HEK293 (cell line): ENCODE data around the gene TTC33.

Source experiments
- CTCF ChIA-PET: fragments of 350-600 bp; formaldehyde crosslinking; extraction: SDS; loops from one replicate; lab custom pipeline; 2021; ENCODE audit warnings: antibody characterized with exemption; lab: Yijun Ruan, JAX
- POLR2A ChIA-PET: fragments of 300-600 bp; formaldehyde crosslinking; extraction: SDS; loops from one replicate; lab custom pipeline; 2020; ENCODE audit warnings: antibody characterized with exemption, inconsistent platforms; lab: Yijun Ruan, JAX
- H3K27ac ChIP-seq: fragments of 200-500 bp; sonication (Bioruptor generic); 2 replicates; pipeline ENCODE4 v1.5.1; 2014; ENCODE audit warnings: low read depth, low read length, control low read depth, inconsistent platforms; ENCODE audit errors: extremely low read depth
- H3K36me3 ChIP-seq, 2 experiments: fragments of 200-500 bp in 1 of 2; sonication (Bioruptor generic) in 1 of 2; 1 replicate in 1 of 2; 2 replicates in 1 of 2; pipeline ENCODE4 v1.5.1; 2014 to 2017; ENCODE audit warnings: inconsistent platforms in 2 of 2, low read length in 2 of 2; ENCODE audit not compliant: control insufficient read depth in 2 of 2, insufficient read depth in 1 of 2
- H3K4me1 ChIP-seq: fragments of 200-500 bp; sonication (Bioruptor generic); 2 replicates; pipeline ENCODE4 v1.5.1; 2014; ENCODE audit warnings: mild to moderate bottlenecking, low read length, inconsistent platforms; ENCODE audit not compliant: control insufficient read depth, insufficient read depth
- H3K4me3 ChIP-seq: 2 replicates; pipeline ENCODE4 v1.5.1; 2011; ENCODE audit warnings: low read depth, mild to moderate bottlenecking, control low read depth, low read length, moderate library complexity
- H3K9me3 ChIP-seq: fragments of 200-500 bp; sonication (Bioruptor generic); 2 replicates; pipeline ENCODE4 v1.5.1; 2014; ENCODE audit warnings: low read depth, low read length, inconsistent platforms; ENCODE audit not compliant: control insufficient read depth, insufficient read depth
- BCL11A ChIP-seq: fragments of 450-650 bp; formaldehyde crosslinking; IDR thresholded peaks from 2 replicates; pipeline ENCODE4 v1.5.1; 2016; ENCODE audit warnings: low read depth, missing biosample characterization, missing genetic modification characterization
- IKZF3 ChIP-seq: fragments of 450-650 bp; IDR thresholded peaks from 2 replicates; pipeline ENCODE4 v1.5.0; 2018; ENCODE audit warnings: missing biosample characterization, mild to moderate bottlenecking, missing genetic modification characterization, moderate library complexity
- KLF10 ChIP-seq: fragments of 450-650 bp; IDR thresholded peaks from 2 replicates; pipeline ENCODE4 v1.5.1; 2018; ENCODE audit warnings: missing biosample characterization, mild to moderate bottlenecking, missing genetic modification characterization
- OSR2 ChIP-seq: fragments of 450-650 bp; formaldehyde crosslinking; IDR thresholded peaks from 2 replicates; pipeline ENCODE4 v1.5.1; 2016; ENCODE audit warnings: missing biosample characterization, missing genetic modification characterization
- REPIN1 ChIP-seq: fragments of 450-650 bp; formaldehyde crosslinking; IDR thresholded peaks from 2 replicates; pipeline ENCODE4 v1.5.1; 2017; ENCODE audit warnings: missing biosample characterization, missing genetic modification characterization, low read depth
- SCRT2 ChIP-seq: fragments of 450-650 bp; formaldehyde crosslinking; IDR thresholded peaks from 2 replicates; pipeline ENCODE4 v1.5.1; 2016; ENCODE audit warnings: missing biosample characterization, missing genetic modification characterization
- SP2 ChIP-seq: fragments of 450-650 bp; formaldehyde crosslinking; IDR thresholded peaks from 2 replicates; pipeline ENCODE4 v1.5.1; 2016; ENCODE audit warnings: missing biosample characterization, missing genetic modification characterization
- WT1 ChIP-seq: fragments of 450-650 bp; formaldehyde crosslinking; IDR thresholded peaks from 2 replicates; pipeline ENCODE4 v1.5.1; 2016; ENCODE audit warnings: missing biosample characterization, missing genetic modification characterization
- ZFP37 ChIP-seq: fragments of 450-650 bp; formaldehyde crosslinking; IDR thresholded peaks from 2 replicates; pipeline ENCODE4 v1.5.1; 2016; ENCODE audit warnings: missing biosample characterization, missing genetic modification characterization
- ZNF114 ChIP-seq: fragments of 450-650 bp; formaldehyde crosslinking; IDR thresholded peaks from 2 replicates; pipeline ENCODE4 v1.5.0; 2017; ENCODE audit warnings: missing biosample characterization, missing genetic modification characterization
- ZNF121 ChIP-seq: fragments of 450-650 bp; formaldehyde crosslinking; IDR thresholded peaks from 2 replicates; pipeline ENCODE4 v1.5.1; 2016; ENCODE audit warnings: missing biosample characterization, missing genetic modification characterization
- ZNF169 ChIP-seq: fragments of 450-650 bp; formaldehyde crosslinking; IDR thresholded peaks from 2 replicates; pipeline ENCODE4 v1.5.1; 2016; ENCODE audit warnings: missing biosample characterization, missing genetic modification characterization
- ZNF24 ChIP-seq: fragments of 450-650 bp; formaldehyde crosslinking; IDR thresholded peaks from 2 replicates; pipeline ENCODE4 v1.5.1; 2016; ENCODE audit warnings: missing biosample characterization, missing genetic modification characterization
- ZNF266 ChIP-seq: fragments of 450-650 bp; formaldehyde crosslinking; IDR thresholded peaks from 2 replicates; pipeline ENCODE4 v1.5.1; 2016; ENCODE audit warnings: missing biosample characterization, missing genetic modification characterization, low read depth
- ZNF280C ChIP-seq: fragments of 450-650 bp; formaldehyde crosslinking; IDR thresholded peaks from 2 replicates; pipeline ENCODE4 v1.5.1; 2016; ENCODE audit warnings: missing biosample characterization, missing genetic modification characterization
- ZNF391 ChIP-seq: fragments of 450-650 bp; formaldehyde crosslinking; IDR thresholded peaks from 2 replicates; pipeline ENCODE4 v1.5.1; 2016; ENCODE audit warnings: low read depth, missing biosample characterization, missing genetic modification characterization, borderline replicate concordance
- ZNF510 ChIP-seq: fragments of 450-650 bp; formaldehyde crosslinking; IDR thresholded peaks from 2 replicates; pipeline ENCODE4 v1.5.1; 2018; ENCODE audit warnings: mild to moderate bottlenecking, missing genetic modification characterization, missing biosample characterization; ENCODE audit not compliant: insufficient replicate concordance
- ZNF514 ChIP-seq: fragments of 450-650 bp; formaldehyde crosslinking; IDR thresholded peaks from 2 replicates; pipeline ENCODE4 v1.5.1; 2016; ENCODE audit warnings: missing biosample characterization, missing genetic modification characterization
- ZNF530 ChIP-seq: fragments of 450-650 bp; formaldehyde crosslinking; IDR thresholded peaks from 2 replicates; pipeline ENCODE4 v1.5.1; 2016; ENCODE audit warnings: low read depth, missing biosample characterization, missing genetic modification characterization
- ZNF629 ChIP-seq: fragments of 450-650 bp; formaldehyde crosslinking; IDR thresholded peaks from 2 replicates; pipeline ENCODE4 v1.5.1; 2017; ENCODE audit warnings: missing biosample characterization, missing genetic modification characterization
- ZNF76 ChIP-seq: fragments of 450-650 bp; formaldehyde crosslinking; IDR thresholded peaks from 2 replicates; pipeline ENCODE4; 2016; ENCODE audit warnings: low read depth, missing biosample characterization, missing genetic modification characterization, borderline replicate concordance
- ZNF792 ChIP-seq: fragments of 450-650 bp; formaldehyde crosslinking; IDR thresholded peaks from 2 replicates; pipeline ENCODE4 v1.5.1; 2016; ENCODE audit warnings: missing biosample characterization, missing genetic modification characterization

Gene TTC33

GRCh38 chr5:40559306-40559705 lies 196.5 kb downstream of the TTC33 start (continued):
- TF ChIP-seq ZNF114 (tag by site-specific recombination) (no peak), ZNF266 (no peak), ZNF792 (tag by site-specific recombination) (no peak)
- TF ChIP-seq, all 188 proteins: peak for 0

- ChIA-PET POLR2A (no interaction called here), CTCF (no interaction called here)
- H3K4me1 ChIP-seq = no peaks in the 10 kb centered on the region
- no peaks in the 10 kb centered on the region for H3K9me3 ChIP-seq
- H3K36me3 ChIP-seq = no peaks in the 10 kb centered on the region
- TF ChIP-seq KLF10 (tag by site-specific recombination) = no peak
- no peak overlapping the region for H3K27ac ChIP-seq
- no peak overlapping the region for H3K4me3 ChIP-seq
Measured at GRCh38 chr5:40557501-40557900, 198.3 kb downstream of the TTC33 start.

GRCh38 chr5:40556811-40557210 lies 198.9 kb downstream of the TTC33 start:
- Histone ChIP-seq H3K4me1 (no peaks in the 10 kb centered on the region), H3K27ac (no peak overlapping the region), H3K4me3 (no peak overlapping the region), H3K36me3 (no peaks in the 10 kb centered on the region), H3K9me3 (no peaks in the 10 kb centered on the region)
- POLR2A ChIA-PET = interaction anchor here (0.6 kb wide), 1 partner anchor 116 kb away, joined by 3 read pairs; no protein-coding TSS in a partner anchor
- CTCF ChIA-PET = no interaction called here
- TF ChIP-seq ZNF169 (tag by site-specific recombination) (no peak), ZNF530 (no peak), WT1 (tag by site-specific recombination) (no peak), ZNF280C (tag by site-specific recombination) (no peak), ZNF514 (tag by site-specific recombination) (no peak), ZNF391 (tag by site-specific recombination) (no peak), IKZF3 (tag by site-specific recombination) (no peak), ZNF629 (tag by site-specific recombination) (no peak)
- TF ChIP-seq, all 188 proteins: peak for 0

- Histone ChIP-seq H3K4me3 (no peak overlapping the region), H3K9me3 (no peaks in the 10 kb centered on the region), H3K36me3 (no peaks in the 10 kb centered on the region)
- CTCF ChIA-PET = interaction anchor here (0.6 kb wide), 1 partner anchor 107 kb away, joined by 3 read pairs; no protein-coding TSS in a partner anchor
- POLR2A ChIA-PET = no interaction called here
- TF ChIP-seq BCL11A (tag by site-specific recombination) (no peak), SCRT2 (tag by site-specific recombination) (no peak), ZNF121 (no peak), SP2 (tag by site-specific recombination) (no peak), ZFP37 (tag by site-specific recombination) (no peak), OSR2 (tag by site-specific recombination) (no peak), ZNF24 (tag by site-specific recombination) (no peak), ZNF76 (tag by site-specific recombination) (no peak), ZNF510 (no peak), REPIN1 (tag by site-specific recombination) (no peak)
- TF ChIP-seq, all 188 proteins: peak for 0
- no peaks in the 10 kb centered on the region for H3K4me1 ChIP-seq
- H3K27ac ChIP-seq = no peak overlapping the region
Measured at GRCh38 chr5:40555886-40556285, 199.9 kb downstream of the TTC33 start.
